Astrocyte (in vitro differentiated cells and primary cell): ENCODE data around the gene DYNC1LI1. TPM values are rescaled to one million over a fixed set of nuclear protein-coding genes. Genes with fewer than 3 reads are reported as not detected.

Experiments used
- DNase-seq: peaks from one replicate; pipeline ENCODE4 v3.0.0-alpha.2; 2010; ENCODE audit warnings: low read depth
- FAIRE-seq: peaks from 2 replicates; lab custom pipeline; 2011; peaks lifted over from hg19 to GRCh38; lab: Jason Lieb, UNC
- H2AFZ ChIP-seq: 2 replicates; pipeline ENCODE4 v1.6.0; 2012; ENCODE audit warnings: low read depth, low read length, inconsistent platforms
- H3K27ac ChIP-seq: 2 replicates; pipeline ENCODE4 v1.5.1; 2011; ENCODE audit warnings: low read depth, low read length, inconsistent platforms
- H3K27me3 ChIP-seq: 2 replicates; pipeline ENCODE4 v1.6.0; 2011; ENCODE audit warnings: low read length, inconsistent platforms; ENCODE audit not compliant: insufficient read depth
- H3K36me3 ChIP-seq: 2 replicates; pipeline ENCODE4 v1.5.1; 2011; ENCODE audit warnings: low read length, inconsistent platforms; ENCODE audit not compliant: insufficient read depth
- H3K4me1 ChIP-seq: 2 replicates; pipeline ENCODE4 v1.5.1; 2011; ENCODE audit warnings: low read length, inconsistent platforms; ENCODE audit not compliant: insufficient read depth
- H3K4me2 ChIP-seq: 2 replicates; pipeline ENCODE4 v1.6.0; 2012; ENCODE audit warnings: low read length, inconsistent platforms
- H3K4me3 ChIP-seq: 2 replicates; pipeline ENCODE4 v1.5.1; 2011; ENCODE audit warnings: low read depth, mild to moderate bottlenecking, low read length, inconsistent platforms; ENCODE audit not compliant: insufficient read depth
- H3K79me2 ChIP-seq: 2 replicates; pipeline ENCODE4 v1.6.0; 2012; ENCODE audit warnings: mild to moderate bottlenecking, low read length, inconsistent platforms; ENCODE audit not compliant: insufficient read depth
- H3K9ac ChIP-seq: 2 replicates; pipeline ENCODE4 v1.6.0; 2012; ENCODE audit warnings: mild to moderate bottlenecking, low read length, inconsistent platforms
- H3K9me3 ChIP-seq: 2 replicates; pipeline ENCODE4 v1.5.1; 2012; ENCODE audit warnings: low read depth, mild to moderate bottlenecking, low read length, inconsistent platforms; ENCODE audit not compliant: insufficient read depth
- H4K20me1 ChIP-seq: 2 replicates; pipeline ENCODE4 v1.6.0; 2012; ENCODE audit warnings: low read length, inconsistent platforms; ENCODE audit not compliant: insufficient read depth
- H3K27ac Mint-ChIP-seq: one replicate; pipeline ENCODE4 v1.8.0; 2021; ENCODE audit warnings: mild to moderate bottlenecking, mixed read lengths; ENCODE audit not compliant: unreplicated experiment
- H3K27me3 Mint-ChIP-seq: one replicate; pipeline ENCODE4 v1.8.0; 2021; ENCODE audit warnings: low read depth, mixed read lengths; ENCODE audit not compliant: unreplicated experiment
- H3K36me3 Mint-ChIP-seq: one replicate; pipeline ENCODE4 v1.8.0; 2021; ENCODE audit warnings: low read depth, mixed read lengths; ENCODE audit not compliant: unreplicated experiment
- H3K4me1 Mint-ChIP-seq: one replicate; pipeline ENCODE4 v1.8.0; 2021; ENCODE audit warnings: low read depth, mixed read lengths; ENCODE audit not compliant: unreplicated experiment
- H3K4me3 Mint-ChIP-seq: one replicate; pipeline ENCODE4 v1.8.0; 2021; ENCODE audit warnings: mild to moderate bottlenecking, moderate library complexity, mixed read lengths; ENCODE audit not compliant: unreplicated experiment
- H3K9me3 Mint-ChIP-seq: one replicate; pipeline ENCODE4 v1.8.0; 2021; ENCODE audit warnings: mild to moderate bottlenecking, mixed read lengths; ENCODE audit not compliant: unreplicated experiment
- CTCF ChIP-seq: IDR thresholded peaks from 2 replicates; pipeline ENCODE4 v1.5.1; 2011; ENCODE audit warnings: low read depth, mild to moderate bottlenecking, inconsistent platforms, low read length, moderate library complexity; ENCODE audit not compliant: insufficient read depth
- EZH2 ChIP-seq: IDR thresholded peaks from 2 replicates; pipeline ENCODE4 v1.6.1; 2012; ENCODE audit warnings: mild to moderate bottlenecking, low read length, inconsistent platforms; ENCODE audit not compliant: insufficient read depth
- total RNA-seq: library from RNA; stranded (reverse); gene quantifications from 2 replicates; pipeline ENCODE4 v1.2.1, GENCODE V29; 2021

Gene DYNC1LI1
- total RNA-seq, 1 donor from 2014 or later = 43.0 TPM

DNA sequence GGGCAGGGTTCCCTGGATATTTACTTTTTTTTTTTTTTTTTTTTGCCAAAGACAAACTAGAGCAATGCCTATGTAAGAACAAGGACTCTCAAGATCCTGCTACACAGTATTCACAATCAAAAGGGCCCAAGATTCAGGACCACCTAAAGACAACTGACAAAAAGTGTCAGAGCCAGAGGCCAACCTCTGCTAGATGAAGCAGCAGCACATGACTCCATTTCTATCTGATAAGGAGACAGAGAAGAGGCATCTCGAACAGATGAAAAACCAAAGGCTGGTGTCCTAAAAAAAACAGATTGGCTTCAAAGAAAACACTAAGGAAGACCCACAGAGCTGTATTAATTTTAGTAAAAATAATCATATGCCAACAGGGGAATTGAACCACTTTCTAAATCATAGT, 88.0 kb downstream of the DYNC1LI1 start:
- no peaks in the 10 kb centered on the region for H3K27me3 Mint-ChIP-seq
- Histone ChIP-seq H3K4me3 (no peak overlapping the region), H3K79me2 (no peaks in the 10 kb centered on the region), H2AFZ (no peak overlapping the region), H3K4me1 (no peaks in the 10 kb centered on the region), H3K9ac (no peak overlapping the region), H3K4me2 (no peak overlapping the region), H3K36me3 (peaks cover 17% of the 10 kb centered on the region), H3K27ac (no peak overlapping the region), H3K27me3 (no peaks in the 10 kb centered on the region), H3K9me3 (no peaks in the 10 kb centered on the region), H4K20me1 (no peaks in the 10 kb centered on the region)
- H3K4me3 Mint-ChIP-seq = no peak overlapping the region
- H3K9me3 Mint-ChIP-seq = no peaks in the 10 kb centered on the region
- peaks cover 12% of the 10 kb centered on the region for H3K36me3 Mint-ChIP-seq
- no peaks in the 10 kb centered on the region for H3K4me1 Mint-ChIP-seq
- FAIRE-seq (no peak), DNase-seq (no peak)
- no peak for TF ChIP-seq EZH2
- no peak for TF ChIP-seq CTCF
- H3K27ac Mint-ChIP-seq = no peak overlapping the region

DNA sequence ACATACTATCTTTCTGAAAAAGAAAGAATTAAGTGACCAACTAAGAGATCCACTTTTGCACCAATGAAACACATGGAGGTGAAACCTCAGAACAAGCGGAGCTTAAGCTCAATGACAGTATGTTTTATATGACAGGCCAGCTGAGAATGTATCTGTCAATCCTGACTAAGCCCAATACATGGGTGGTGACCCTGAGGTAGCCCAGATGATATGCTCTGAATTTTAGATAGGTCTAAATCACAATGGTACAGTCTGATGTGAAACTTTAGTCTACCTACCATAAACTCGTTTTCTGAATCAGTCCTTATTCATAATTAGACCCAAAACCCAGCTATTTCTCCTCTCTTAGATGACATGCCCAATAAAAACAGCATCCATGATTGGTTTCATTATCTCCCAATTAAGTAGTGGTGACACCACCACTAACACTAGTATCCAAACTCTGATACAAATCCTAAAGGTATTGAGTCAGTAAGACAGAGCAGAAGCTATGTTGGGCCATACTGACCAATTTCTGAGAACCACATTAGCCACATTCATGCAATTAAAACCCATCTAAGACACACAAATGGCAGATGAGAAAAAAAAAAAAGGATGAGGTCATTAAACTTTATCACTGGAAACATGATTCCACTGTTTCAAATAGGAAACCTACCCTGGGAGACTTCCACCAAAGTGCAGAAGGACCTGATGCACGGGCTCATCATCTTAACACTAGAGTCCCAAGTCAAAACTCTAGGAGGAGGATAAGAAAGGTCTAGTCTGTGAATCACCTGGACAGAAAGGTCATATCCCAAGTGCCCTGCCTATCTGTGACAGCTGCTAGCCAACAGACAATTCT, 88.6 kb downstream of the DYNC1LI1 start:
- Mint-ChIP-seq H3K36me3 (peaks cover 14% of the 10 kb centered on the region), H3K27me3 (no peaks in the 10 kb centered on the region), H3K9me3 (no peaks in the 10 kb centered on the region), H3K4me1 (no peaks in the 10 kb centered on the region), H3K27ac (no peak overlapping the region), H3K4me3 (no peak overlapping the region)
- Histone ChIP-seq H3K9me3 (no peaks in the 10 kb centered on the region), H2AFZ (no peak overlapping the region), H3K4me2 (no peak overlapping the region), H3K4me3 (no peak overlapping the region), H3K36me3 (peaks cover 17% of the 10 kb centered on the region), H3K27ac (no peak overlapping the region), H4K20me1 (no peaks in the 10 kb centered on the region), H3K79me2 (no peaks in the 10 kb centered on the region), H3K27me3 (no peaks in the 10 kb centered on the region), H3K4me1 (no peaks in the 10 kb centered on the region), H3K9ac (no peak overlapping the region)
- no peak for DNase-seq
- FAIRE-seq = no peak
- no peak for TF ChIP-seq CTCF
- TF ChIP-seq EZH2 = no peak

DNA sequence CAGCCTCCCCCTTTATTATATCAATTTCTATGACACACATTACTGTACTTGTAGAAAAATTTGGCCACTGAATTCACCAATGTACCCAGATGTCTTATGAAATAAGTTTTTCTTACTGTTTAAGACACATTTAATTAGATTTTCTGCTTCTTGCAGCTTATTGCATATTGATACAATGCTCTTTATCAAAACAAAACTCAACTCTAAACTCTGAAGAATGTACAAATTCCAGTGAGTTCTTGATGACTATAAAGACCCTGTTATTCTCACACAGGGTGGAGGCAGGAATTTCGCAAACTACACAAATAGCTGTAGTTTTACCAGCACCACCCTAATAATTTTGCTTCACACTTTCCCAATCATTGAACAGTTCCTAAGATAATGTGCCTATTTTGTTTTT, 90.1 kb downstream of the DYNC1LI1 start:
- no peaks in the 10 kb centered on the region for H3K4me1 ChIP-seq
- Mint-ChIP-seq H3K4me3 (no peak overlapping the region), H3K4me1 (no peaks in the 10 kb centered on the region), H3K9me3 (no peaks in the 10 kb centered on the region), H3K27me3 (no peaks in the 10 kb centered on the region), H3K36me3 (peaks cover 14% of the 10 kb centered on the region), H3K27ac (no peak overlapping the region)
- no peak overlapping the region for H3K27ac ChIP-seq
- no peaks in the 10 kb centered on the region for H3K27me3 ChIP-seq
- no peak overlapping the region for H3K4me2 ChIP-seq
- no peak overlapping the region for H3K4me3 ChIP-seq
- peaks cover 5% of the 10 kb centered on the region for H4K20me1 ChIP-seq
- no peak overlapping the region for H2AFZ ChIP-seq
- no peaks in the 10 kb centered on the region for H3K9me3 ChIP-seq
- TF ChIP-seq CTCF (no peak), EZH2 (no peak)
- H3K9ac ChIP-seq = no peak overlapping the region
- H3K36me3 ChIP-seq = peaks cover 16% of the 10 kb centered on the region
- FAIRE-seq (no peak), DNase-seq (no peak)
- H3K79me2 ChIP-seq = no peaks in the 10 kb centered on the region
